UCSD-AML1 (cell line): ENCODE results near the gene CCNF.
"Not testable (repeated sequence)": the region's sequence is repeated elsewhere in the genome, so short reads cannot be mapped to it uniquely, and the experiment has no call there.

ENCODE experiments used
- DNase-seq: peaks from one replicate; lab custom pipeline; 2025; ENCODE audit not compliant: unreplicated experiment; lab: John Stamatoyannopoulos, UW

Gene CCNF

GRCh38 chr16:2429034-2429770, at the start of gene CCNF:
Gene CCNF, plus strand, starts transcription at chr16:2429447. Its CDS starts 35 bp downstream, at chr16:2429482.
- peak; percentile 97 for DNase-seq

- no peak for DNase-seq
Observed at GRCh38 chr16:2383501-2383900, 45.7 kb upstream of the CCNF start.

GRCh38 chr16:2384426-2384825, 44.8 kb upstream of the CCNF start:
- no peak for DNase-seq

GRCh38 chr16:2385190-2385836, 43.9 kb upstream of the CCNF start:
- no peak for DNase-seq

- DNase-seq, result not testable (repeated sequence)
Observed at GRCh38 chr16:2385982-2386381, 43.3 kb upstream of the CCNF start.

- DNase-seq, result no peak
Observed at GRCh38 chr16:2386990-2387389, 42.3 kb upstream of the CCNF start.

- DNase-seq, result no peak
Observed at GRCh38 chr16:2388139-2388874, 40.9 kb upstream of the CCNF start.

- no peak for DNase-seq
Observed at GRCh38 chr16:2388875-2389433, 40.3 kb upstream of the CCNF start.

- no peak for DNase-seq
Observed at GRCh38 chr16:2392025-2392424, 37.2 kb upstream of the CCNF start.

- DNase-seq, result no peak
Observed at GRCh38 chr16:2398520-2398919, 30.7 kb upstream of the CCNF start.

GRCh38 chr16:2404099-2404498, 25.1 kb upstream of the CCNF start:
- no peak for DNase-seq

- no peak for DNase-seq
Observed at GRCh38 chr16:2415085-2415484, 14.2 kb upstream of the CCNF start.

- DNase-seq, result no peak
Observed at GRCh38 chr16:2420035-2420434, 9.2 kb upstream of the CCNF start.

- DNase-seq, result no peak
Observed at GRCh38 chr16:2422123-2422867, 7.0 kb upstream of the CCNF start.

- DNase-seq, result no peak
Observed at GRCh38 chr16:2424061-2425007, 4.9 kb upstream of the CCNF start.

GRCh38 chr16:2425008-2425518, 4.2 kb upstream of the CCNF start:
- no peak for DNase-seq

GRCh38 chr16:2425825-2426430, 3.3 kb upstream of the CCNF start:
- no peak for DNase-seq

- DNase-seq, result no peak
Observed at GRCh38 chr16:2426941-2427361, 2.3 kb upstream of the CCNF start.

- DNase-seq, result no peak
Observed at GRCh38 chr16:2427526-2427925, 1.7 kb upstream of the CCNF start.
